ENCODE data around the gene UHMK1.
"Not testable (repeated sequence)": the region's sequence is repeated elsewhere in the genome, so short reads cannot be mapped to it uniquely, and the experiment has no call there.

Gene UHMK1

DNA sequence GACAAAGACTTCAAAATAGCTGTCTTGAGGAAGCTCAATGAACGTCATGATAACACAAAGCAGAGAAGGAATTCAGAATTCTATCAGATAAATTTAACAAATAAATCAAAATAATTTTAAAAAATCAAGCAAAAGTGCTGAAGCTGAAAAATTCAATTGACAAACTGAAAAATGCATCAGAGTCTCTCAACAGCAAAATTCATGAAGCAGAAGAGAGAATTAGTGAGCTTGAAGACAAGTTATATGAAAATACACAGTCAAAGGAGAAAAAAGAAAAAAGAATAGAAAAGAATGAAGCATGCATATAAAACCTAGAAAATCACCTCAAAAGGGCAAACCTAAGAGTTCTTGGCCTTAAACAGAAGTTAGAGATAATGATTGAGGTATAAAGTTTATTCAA lies 21.0 kb upstream of the UHMK1 start:
- no peaks in the 10 kb centered on the region for H3K27me3 ChIP-seq (replicated peaks; ENCODE audit: control insufficient read depth, insufficient read depth, low read length)
- no peaks in the 10 kb centered on the region for H3K36me3 ChIP-seq (ENCODE audit: control insufficient read depth, insufficient read depth, low read length)
- DNase-seq (ENCODE audit: extremely low read depth, insufficient read length), result no peak
- TF ChIP-seq, protein P1, sequence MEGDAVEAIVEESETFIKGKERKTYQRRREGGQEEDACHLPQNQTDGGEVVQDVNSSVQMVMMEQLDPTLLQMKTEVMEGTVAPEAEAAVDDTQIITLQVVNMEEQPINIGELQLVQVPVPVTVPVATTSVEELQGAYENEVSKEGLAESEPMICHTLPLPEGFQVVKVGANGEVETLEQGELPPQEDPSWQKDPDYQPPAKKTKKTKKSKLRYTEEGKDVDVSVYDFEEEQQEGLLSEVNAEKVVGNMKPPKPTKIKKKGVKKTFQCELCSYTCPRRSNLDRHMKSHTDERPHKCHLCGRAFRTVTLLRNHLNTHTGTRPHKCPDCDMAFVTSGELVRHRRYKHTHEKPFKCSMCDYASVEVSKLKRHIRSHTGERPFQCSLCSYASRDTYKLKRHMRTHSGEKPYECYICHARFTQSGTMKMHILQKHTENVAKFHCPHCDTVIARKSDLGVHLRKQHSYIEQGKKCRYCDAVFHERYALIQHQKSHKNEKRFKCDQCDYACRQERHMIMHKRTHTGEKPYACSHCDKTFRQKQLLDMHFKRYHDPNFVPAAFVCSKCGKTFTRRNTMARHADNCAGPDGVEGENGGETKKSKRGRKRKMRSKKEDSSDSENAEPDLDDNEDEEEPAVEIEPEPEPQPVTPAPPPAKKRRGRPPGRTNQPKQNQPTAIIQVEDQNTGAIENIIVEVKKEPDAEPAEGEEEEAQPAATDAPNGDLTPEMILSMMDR (IDR thresholded peaks at IDR 0.05; ENCODE audit: insufficient read depth, low read length, poor library complexity, severe bottlenecking), result no peak
- H3K4me3 ChIP-seq (replicated peaks; ENCODE audit: low read depth, low read length), result no peak overlapping the region

DNA sequence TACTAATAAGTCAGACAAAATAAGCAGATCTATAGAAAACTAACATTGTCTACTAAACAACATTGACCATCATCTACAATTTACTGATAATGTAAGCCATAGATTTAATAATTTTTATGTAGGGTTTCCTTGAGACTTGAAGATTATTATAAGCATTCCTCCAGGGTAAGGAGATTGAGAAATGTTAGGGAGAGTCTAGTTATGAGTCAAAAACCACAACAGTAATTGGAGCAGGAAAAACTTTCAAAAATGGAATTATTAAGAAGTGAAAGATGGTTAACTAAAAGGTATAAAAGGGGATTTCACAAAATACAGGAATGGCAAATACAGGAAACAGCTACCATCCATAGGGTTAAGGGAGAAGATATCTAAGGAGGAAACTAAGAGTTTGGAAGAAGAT lies 12.4 kb upstream of the UHMK1 start:
- Histone ChIP-seq H3K4me3 (replicated peaks; ENCODE audit: low read depth, low read length) (no peak overlapping the region), H3K27me3 (replicated peaks; ENCODE audit: control insufficient read depth, insufficient read depth, low read length) (no peaks in the 10 kb centered on the region), H3K36me3 (ENCODE audit: control insufficient read depth, insufficient read depth, low read length) (no peaks in the 10 kb centered on the region)
- TF ChIP-seq, protein P1 (IDR thresholded peaks at IDR 0.05; ENCODE audit: insufficient read depth, low read length, poor library complexity, severe bottlenecking), result no peak
- no peak for DNase-seq (ENCODE audit: extremely low read depth, insufficient read length)

DNA sequence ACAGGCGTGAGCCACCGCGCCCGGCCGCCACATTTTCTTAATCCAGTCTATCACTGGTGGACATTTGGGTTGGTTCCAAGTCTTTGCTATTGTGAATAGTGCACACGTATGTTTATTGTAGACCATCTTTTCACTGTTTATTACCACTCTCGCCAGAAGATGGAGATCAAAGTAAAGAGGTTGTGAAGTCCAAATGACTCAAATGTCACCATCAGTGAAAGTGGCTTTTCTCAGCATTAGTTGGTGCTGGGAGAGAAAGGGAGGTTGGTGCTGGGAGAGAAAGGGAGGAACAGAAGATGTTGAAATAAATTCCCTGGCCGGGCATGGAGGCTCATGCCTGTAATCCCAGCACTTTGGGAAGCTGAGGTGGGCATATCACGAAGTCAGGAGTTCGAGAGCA lies 10.4 kb upstream of the UHMK1 start:
- DNase-seq (ENCODE audit: extremely low read depth, insufficient read length), result no peak
- Histone ChIP-seq H3K27me3 (replicated peaks; ENCODE audit: control insufficient read depth, insufficient read depth, low read length) (no peaks in the 10 kb centered on the region), H3K4me3 (replicated peaks; ENCODE audit: low read depth, low read length) (no peak overlapping the region), H3K36me3 (ENCODE audit: control insufficient read depth, insufficient read depth, low read length) (no peaks in the 10 kb centered on the region)
- TF ChIP-seq, protein P1 (IDR thresholded peaks at IDR 0.05; ENCODE audit: insufficient read depth, low read length, poor library complexity, severe bottlenecking), result no peak

DNA sequence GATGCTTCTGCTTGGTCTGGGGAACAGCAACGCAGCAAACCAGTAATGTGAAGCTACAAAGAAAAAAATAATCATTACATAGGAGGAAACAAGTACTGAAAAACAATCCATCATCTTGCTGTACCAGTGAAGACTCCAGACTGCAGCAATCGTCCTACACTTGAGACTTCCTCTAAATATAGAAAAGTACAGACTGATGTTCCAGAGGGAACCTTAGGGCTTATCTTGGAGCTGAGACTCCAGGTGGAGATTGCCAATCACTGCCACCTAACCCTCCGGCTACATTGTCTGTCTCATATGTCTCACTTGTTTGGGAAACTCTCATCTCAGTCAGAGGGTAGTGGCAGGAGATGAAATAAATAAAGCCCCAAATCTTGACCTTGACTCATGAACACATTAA lies 9.4 kb upstream of the UHMK1 start:
- Histone ChIP-seq H3K36me3 (ENCODE audit: control insufficient read depth, insufficient read depth, low read length) (no peaks in the 10 kb centered on the region), H3K4me3 (replicated peaks; ENCODE audit: low read depth, low read length) (no peak overlapping the region), H3K27me3 (replicated peaks; ENCODE audit: control insufficient read depth, insufficient read depth, low read length) (no peaks in the 10 kb centered on the region)
- no peak for DNase-seq (ENCODE audit: extremely low read depth, insufficient read length)
- TF ChIP-seq, protein P1 (IDR thresholded peaks at IDR 0.05; ENCODE audit: insufficient read depth, low read length, poor library complexity, severe bottlenecking), result no peak

DNA sequence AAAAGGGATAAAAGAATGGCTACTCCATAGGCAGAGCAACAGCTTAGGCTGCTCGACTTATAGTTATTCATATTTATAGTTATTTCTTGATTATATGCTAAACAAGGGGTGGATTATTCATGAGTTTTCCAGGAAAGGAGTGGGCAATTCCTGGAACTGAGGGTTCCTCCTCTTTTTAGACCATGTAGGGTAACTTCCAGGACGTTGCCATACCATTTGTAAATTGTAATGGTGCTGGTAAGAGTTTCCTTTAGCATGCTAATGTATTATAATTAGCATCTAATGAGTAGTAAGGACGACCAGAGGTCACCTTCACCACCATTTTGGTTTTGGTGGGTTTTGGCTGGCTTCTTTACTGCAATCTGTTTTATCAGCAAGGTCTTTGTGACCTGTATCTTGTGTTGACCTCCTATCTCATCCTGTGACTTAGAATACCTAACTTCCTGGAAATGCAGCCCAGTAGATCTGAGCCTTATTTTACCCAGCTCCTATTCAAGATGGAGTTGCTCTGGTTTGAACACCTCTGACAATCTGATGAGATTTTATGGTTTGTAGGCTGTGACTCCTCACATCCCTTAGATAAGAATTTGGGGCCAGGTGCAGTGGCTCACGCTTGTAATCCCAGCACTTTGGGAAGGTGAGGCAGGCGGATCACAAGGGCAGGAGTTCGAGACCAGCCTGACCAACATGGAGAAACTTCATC lies 1.9 kb upstream of the UHMK1 start:
- not testable (repeated sequence) for DNase-seq (ENCODE audit: extremely low read depth, insufficient read length); H3K4me3 ChIP-seq (replicated peaks; ENCODE audit: low read depth, low read length); H3K36me3 ChIP-seq (ENCODE audit: control insufficient read depth, insufficient read depth, low read length)

GRCh38 chr1:162497104-162497722 lies 405 bp upstream of the UHMK1 start:
- H3K36me3 ChIP-seq (ENCODE audit: control insufficient read depth, insufficient read depth, low read length), result no peaks in the 10 kb centered on the region; the same call in 1 of the 2 replicates
- peak; percentile 3 for DNase-seq (ENCODE audit: extremely low read depth, insufficient read length)
- TF ChIP-seq, protein P1 (IDR thresholded peaks at IDR 0.05; ENCODE audit: insufficient read depth, low read length, poor library complexity, severe bottlenecking), result no peak
- no peaks in the 10 kb centered on the region for H3K27me3 ChIP-seq (replicated peaks; ENCODE audit: control insufficient read depth, insufficient read depth, low read length)
- H3K4me3 ChIP-seq (replicated peaks; ENCODE audit: low read depth, low read length), result peak overlapping the region; percentile 83

More for the DNA sequence above, 1.9 kb upstream of the UHMK1 start:
- not testable (repeated sequence) for H3K27me3 ChIP-seq (replicated peaks; ENCODE audit: control insufficient read depth, insufficient read depth, low read length)

Measured in GM06990 (cell line).